GM19240 (cell line): Measurements from ENCODE around the gene YBX1.
"Not testable (repeated sequence)": the region's sequence is repeated elsewhere in the genome, so short reads cannot be mapped to it uniquely, and the experiment has no call there.

Experiments
- DNase-seq: peaks from one replicate; pipeline ENCODE4 v3.0.0; 2011; ENCODE audit warnings: low spot score; ENCODE audit not compliant: insufficient read length

YBX1 gene

GRCh38 chr1:42681741-42682483 lies at the start of gene YBX1:
TSS of gene YBX1 (plus strand) at chr1:42682418. CDS start at chr1:42682566, 148 bp downstream.
- peak; percentile 87 for DNase-seq

GRCh38 chr1:42639116-42639515 lies 43.1 kb upstream of the YBX1 start:
- DNase-seq, result no peak

- DNase-seq, result no peak
Measured at GRCh38 chr1:42646056-42646455, 36.2 kb upstream of the YBX1 start.

- no peak for DNase-seq
Measured at GRCh38 chr1:42657201-42657600, 25.0 kb upstream of the YBX1 start.

GRCh38 chr1:42657981-42658876 lies 24.0 kb upstream of the YBX1 start, which contains the start of gene PPIH:
TSS of gene PPIH (plus strand) at chr1:42658423. CDS start at chr1:42658447, 24 bp downstream.
- peak; percentile 91 for DNase-seq

GRCh38 chr1:42658877-42659337 lies 23.3 kb upstream of the YBX1 start:
- DNase-seq, result no peak

- peak; percentile 19 for DNase-seq
Measured at GRCh38 chr1:42660907-42661500, 21.2 kb upstream of the YBX1 start.

- no peak for DNase-seq
Measured at GRCh38 chr1:42669936-42670335, 12.3 kb upstream of the YBX1 start.

- DNase-seq, result no peak
Measured at GRCh38 chr1:42670425-42670824, 11.8 kb upstream of the YBX1 start.

- no peak for DNase-seq
Measured at GRCh38 chr1:42674214-42674613, 8.0 kb upstream of the YBX1 start.

GRCh38 chr1:42674682-42675081 lies 7.5 kb upstream of the YBX1 start:
- no peak for DNase-seq

- DNase-seq, result no peak
Measured at GRCh38 chr1:42675467-42675866, 6.8 kb upstream of the YBX1 start.

GRCh38 chr1:42676534-42677087 lies 5.6 kb upstream of the YBX1 start:
- no peak for DNase-seq

- DNase-seq, result no peak
Measured at GRCh38 chr1:42679364-42679983, 2.7 kb upstream of the YBX1 start.

- DNase-seq, result no peak
Measured at GRCh38 chr1:42680055-42680454, 2.2 kb upstream of the YBX1 start.

GRCh38 chr1:42680921-42681683 lies 1.1 kb upstream of the YBX1 start:
- DNase-seq, result no peak

- DNase-seq, result not testable (repeated sequence)
Measured at GRCh38 chr1:42682484-42682738, 193 bp downstream of the YBX1 start.

- DNase-seq, result peak; percentile 37
Measured at GRCh38 chr1:42682739-42683531, 717 bp downstream of the YBX1 start.

GRCh38 chr1:42684139-42684538 lies 1.9 kb downstream of the YBX1 start:
- DNase-seq, result no peak

- no peak for DNase-seq
Measured at GRCh38 chr1:42686418-42686817, 4.2 kb downstream of the YBX1 start.
